Activated naive CD4-positive, alpha-beta T cell (primary cell): ENCODE data around the gene CAMKK2.
A peak's percentile ranks its signal among the peaks of the same experiment; 100 is the strongest.
"Not testable (repeated sequence)": the region's sequence is repeated elsewhere in the genome, so short reads cannot be mapped to it uniquely, and the experiment has no call there.

Experiments
- DNase-seq, 4 experiments: peaks; one replicate each; lab custom pipeline; 2025; lab: John Stamatoyannopoulos, UW

Gene CAMKK2

DNA sequence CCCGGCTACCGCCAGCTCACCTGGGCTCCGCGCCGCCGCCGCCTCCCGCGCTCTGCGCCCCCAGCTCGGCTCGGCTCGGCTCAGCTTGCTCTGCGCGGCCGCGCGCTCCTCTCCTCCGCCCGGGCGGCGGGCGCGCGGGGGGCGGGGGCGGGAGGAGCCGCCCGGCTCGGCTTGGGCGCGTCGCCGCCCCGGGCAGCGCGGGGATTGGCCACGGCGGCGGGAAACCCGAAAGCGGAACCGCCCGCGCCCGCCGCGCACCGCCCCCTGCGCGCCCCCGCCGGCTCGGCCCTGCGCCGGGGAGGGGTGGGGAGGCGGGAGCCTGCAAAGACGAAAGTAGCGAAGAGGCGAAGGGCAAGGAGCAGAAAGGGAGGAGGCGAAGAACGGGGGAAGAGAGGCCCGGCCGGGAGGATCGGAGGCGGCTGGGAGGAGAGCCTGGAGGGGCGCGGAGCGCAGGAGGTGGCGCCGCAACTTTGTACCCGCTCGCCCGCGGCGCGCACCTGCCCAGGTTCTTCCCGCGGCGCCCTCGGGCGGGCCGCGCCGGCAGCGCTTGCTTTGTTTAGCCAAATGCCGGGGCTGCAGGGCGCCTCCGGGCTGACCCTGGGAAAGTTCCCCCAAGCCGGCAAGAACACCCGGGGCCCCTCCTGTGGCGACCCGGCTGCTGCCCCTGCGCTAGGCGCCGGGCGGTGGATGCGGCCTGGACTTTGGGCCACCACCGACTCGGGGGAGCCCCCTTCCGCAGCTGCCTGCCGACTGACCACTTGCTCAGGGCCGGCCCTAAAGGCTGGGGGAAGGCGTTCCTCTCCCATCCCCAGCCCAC lies at the start of gene CAMKK2:
TSS of gene CAMKK2 (minus strand) at position 92 of the 817 bp plus-strand sequence. CDS start 22,183 bp downstream, outside the sequence.
- DNase-seq = peak; percentile 53 to 88 (median 67)

DNA sequence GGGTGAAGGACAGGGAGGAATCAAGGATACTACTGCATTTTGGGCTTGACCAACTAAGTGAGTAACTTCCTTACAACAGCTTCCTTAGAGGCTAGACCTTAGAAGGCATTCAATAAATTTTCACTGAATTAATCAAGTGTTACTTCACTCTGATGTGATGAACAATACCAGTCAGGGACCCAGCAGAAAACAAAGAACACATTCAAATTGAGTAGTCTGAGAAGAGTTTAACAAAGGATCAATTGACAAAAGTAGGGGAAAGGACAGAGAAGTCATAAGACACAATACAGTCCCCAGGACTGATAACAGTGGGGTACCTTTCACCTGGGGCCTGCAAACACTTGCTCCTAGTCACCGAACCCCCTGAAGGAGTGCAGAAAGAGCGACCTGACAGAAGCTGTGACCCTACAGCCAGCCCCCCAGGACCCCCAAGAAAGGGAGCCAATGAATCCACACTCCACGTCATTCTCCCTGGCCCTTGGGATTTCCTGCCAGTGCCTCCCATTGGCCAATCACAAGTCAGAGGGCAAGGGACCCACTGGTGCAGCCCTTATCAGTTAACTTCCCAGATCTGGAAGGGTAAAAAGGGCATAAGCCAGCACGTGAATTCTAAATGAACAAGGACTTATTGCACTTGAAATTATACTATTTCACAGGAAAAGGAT lies 48.8 kb upstream of the CAMKK2 start:
- DNase-seq = no peak

DNA sequence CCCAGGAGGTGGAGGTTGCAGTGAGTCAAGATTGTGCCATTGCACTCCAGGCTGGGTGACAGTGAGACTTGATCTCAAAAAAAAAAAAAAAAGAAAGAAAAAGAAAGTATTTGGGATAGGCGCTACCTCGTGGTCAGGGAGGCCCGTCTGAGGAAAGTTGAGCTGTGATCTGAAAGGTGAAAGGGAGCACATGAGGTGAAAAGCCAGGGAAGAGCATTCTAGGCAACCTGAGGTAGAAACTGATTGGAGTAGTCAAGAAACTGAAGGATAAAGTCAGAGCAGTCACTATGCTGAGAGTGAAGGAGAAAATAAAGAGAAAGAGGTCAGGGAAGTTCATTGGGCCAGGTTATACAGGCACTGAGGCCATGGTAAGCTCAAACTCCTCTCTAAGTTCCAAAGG lies 48.0 kb upstream of the CAMKK2 start:
- DNase-seq = no peak

DNA sequence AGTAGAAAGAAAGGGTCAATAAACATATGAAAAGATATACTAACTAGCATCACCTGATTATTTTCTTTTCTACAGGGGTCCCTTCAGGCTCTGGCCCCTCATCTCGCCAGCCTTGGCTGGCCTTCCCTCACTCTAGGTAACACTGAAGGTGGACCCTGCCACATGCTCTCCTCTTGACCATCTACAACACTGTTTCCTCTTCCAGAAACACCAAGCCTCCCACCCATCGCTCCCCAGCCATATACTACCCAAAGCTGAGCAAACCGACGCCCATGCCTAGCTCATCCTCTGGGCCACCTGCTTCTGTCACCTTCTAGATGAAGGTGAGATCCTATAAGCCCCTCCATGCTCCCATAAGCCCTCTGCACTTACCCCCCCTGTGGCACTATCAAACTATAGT lies 40.9 kb upstream of the CAMKK2 start:
- DNase-seq = no peak

DNA sequence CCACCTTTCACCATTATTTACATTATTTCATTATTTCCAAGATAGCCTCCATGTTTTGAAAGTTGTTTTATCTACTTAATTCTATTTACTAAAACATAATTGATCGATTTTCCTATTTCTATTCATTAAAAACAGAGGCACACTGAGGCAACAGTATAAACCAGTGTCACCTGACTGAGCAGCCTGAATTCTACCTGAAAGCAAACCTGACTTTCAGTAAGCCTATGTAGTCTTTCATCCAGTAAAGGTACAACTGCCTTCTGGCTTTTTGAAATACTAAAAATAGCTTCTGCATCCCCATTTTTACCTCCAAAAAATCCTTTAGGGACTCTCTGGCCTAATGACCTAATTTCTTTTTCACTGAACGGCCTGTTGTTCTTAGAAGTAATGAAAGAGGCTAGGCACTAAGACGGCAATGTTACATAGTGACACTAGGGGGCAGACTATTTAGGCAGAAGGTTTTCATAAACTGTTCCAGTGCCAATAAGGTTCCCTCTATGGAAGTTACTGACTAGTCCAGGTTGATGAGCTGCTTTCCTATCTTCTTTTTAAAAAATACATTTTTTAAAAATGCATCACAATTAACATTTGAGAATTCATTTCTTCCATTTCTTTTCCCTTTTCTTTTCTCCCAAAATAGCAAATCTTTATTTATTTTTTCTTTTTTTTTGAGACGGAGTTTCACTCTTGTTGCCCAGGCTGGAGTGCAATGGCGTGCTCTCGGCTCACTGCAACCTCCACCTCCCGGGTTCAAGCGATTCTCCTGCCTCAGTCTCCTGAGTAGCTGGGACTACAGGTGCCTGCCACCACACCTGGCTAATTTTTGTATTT lies 38.2 kb upstream of the CAMKK2 start:
- DNase-seq = no peak

DNA sequence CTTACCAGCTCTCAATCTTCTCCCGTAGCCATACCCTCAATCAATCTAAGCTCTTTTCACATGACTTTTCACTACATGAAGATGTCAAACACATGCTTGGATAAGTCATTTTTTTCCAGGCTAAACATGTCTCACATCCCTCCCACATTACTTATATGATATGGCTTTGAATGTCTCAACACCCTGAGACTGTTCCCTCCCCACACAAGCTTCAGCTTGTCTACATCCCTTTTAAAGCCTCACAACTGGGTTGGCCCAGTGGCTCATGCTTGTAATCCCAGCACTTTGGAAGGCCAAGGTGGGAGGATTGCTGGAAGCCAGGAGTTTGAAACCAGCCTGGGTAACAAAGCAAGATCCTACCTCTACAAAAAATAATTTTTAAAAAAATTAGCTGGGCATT lies 37.2 kb upstream of the CAMKK2 start:
- DNase-seq = no peak

DNA sequence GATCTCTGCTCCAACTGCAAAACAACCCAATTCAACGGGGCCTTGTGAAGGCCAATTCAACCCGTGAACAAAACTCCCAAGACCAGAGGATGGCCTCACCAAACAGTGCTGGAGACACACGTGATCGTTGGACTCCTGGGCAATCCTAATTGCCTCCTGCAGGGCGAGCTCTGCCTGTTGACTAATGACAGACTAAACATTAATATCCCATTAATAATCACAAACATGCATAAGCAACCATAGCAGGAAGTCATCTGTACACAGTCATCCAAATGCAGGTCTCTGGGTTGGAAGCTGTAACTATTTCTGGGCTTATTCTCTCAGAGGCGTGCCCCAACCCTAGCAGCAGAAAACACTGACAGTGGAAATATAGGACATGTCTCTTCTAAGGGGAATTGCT lies 34.7 kb upstream of the CAMKK2 start:
- no peak for DNase-seq

DNA sequence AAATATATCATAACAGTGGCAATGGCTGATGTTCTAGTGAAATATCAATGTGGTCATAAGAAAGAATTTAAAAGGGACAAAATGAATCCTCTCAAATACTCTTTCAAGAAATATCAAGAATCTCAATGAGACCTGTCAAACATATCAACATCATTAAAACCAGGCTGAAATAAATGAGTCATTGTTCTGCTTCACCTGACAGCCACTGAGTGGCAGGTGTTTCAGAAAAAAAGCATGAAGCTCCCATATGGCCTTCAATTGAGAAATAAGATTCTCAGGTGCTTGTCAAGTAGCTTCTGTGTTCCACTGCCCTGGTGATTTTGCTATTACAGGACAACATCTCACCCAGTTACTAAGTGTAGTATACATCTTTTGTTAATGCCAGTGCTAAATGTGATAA lies 34.2 kb upstream of the CAMKK2 start:
- no peak for DNase-seq

DNA sequence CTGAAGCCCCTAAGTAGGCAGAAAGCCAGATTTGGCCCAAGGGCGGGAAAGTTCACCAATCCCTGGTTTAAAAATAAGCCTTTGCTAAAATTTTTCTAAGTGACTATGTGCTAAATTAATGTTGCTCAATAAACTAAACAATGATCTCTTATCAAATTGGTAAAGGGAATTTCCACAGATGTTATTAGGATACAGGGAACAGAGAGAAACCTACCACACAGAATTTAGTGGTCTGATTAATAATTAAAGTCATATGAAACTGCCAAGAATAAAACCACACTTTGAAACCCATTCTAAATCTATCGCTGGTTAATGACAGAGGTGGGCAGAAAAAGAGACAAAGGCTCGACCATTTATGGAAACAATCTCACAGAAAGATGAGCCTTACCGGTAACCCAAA lies 33.7 kb upstream of the CAMKK2 start:
- DNase-seq = no peak

DNA sequence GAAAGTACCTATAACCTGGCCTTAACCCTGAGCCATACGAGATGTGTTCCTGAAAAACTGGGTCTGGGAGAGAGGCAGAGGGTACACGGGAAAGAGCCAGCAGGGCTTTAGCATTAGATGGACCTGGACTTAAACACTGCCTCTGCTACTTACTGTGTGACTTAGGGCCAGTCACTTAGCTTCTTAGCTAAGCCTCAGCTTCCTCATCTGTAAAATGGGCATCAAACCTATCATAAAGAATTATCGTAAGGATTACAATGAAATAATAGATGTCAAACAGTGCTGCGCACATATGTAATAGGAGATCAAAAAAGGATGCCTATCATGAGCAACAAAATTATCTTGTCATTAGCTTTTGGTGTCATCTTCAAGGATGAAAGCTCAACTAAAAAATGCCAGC lies 32.1 kb upstream of the CAMKK2 start:
- no peak for DNase-seq

DNA sequence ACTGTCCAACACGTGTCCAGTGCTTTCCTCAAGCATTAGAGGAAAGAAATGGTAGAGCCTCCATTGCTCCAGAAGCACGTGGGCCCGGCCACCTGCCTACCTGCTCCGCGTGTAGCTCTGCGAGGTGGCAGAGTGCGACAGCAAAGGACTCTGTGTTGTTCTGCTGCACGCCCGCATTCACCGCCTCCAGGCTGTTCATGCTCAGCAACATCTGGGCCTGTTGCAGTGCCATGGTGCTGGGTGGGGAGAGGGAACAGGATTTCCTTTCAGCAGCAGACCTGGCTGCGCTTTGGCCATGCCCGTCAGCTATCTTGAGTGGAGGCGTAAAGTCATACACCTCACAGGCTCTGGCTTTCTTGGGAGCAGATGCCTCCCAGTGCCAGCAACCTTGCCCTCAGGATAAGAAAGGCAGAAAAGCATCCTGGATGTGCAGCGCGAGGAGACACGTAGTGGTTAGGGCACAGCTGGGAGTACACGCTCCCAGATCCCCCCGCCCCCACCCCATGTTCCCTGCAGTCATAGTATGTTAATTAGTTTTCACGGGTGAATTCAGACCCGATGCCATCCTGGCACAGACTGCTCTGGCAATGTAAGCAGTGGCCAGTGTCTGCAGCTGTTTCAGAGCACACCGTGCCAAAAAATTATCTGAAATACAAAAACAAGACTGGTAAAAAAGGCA lies 30.6 kb upstream of the CAMKK2 start:
- no peak for DNase-seq

DNA sequence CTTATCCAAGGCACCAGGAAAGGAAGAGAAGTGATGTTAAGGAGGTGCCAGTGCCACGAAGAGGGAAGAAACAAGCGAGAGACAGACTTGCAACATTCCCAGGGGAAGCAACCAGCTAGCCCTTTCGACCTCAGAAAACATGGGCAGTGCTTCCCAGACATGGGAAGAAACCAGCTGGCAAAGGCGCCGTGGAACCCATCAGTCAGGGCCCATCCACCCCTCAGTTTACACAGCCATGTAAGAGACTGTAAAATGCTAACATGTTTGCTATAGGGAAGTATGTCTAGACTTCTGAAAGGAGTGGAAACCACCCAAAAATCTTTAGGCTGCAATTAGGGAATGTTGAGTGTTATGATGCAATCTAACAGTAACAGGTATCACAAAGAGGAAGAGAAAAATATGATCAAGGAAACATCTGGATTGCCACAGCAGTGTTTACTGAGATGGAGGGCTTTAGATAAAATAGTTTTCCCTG lies 29.4 kb upstream of the CAMKK2 start:
- DNase-seq = no peak

DNA sequence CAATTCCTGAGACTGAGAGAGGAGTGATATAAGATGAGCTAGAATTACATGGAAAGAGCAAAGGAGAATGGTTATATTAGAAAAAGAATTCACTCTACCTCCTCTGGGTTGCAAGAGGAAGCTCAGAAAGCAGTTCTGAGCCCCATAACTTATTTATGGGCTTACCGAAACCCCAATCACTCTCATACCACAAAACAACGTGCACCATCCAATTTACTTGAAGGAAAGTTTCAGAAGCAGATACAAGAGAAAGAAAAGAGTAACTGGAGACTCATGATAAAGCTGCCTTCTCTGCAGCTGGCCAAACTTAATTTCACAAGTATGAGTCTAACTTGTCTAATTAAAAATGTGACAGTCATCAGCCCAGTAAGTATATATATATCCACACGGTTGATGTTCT lies 27.4 kb upstream of the CAMKK2 start:
- no peak for DNase-seq

DNA sequence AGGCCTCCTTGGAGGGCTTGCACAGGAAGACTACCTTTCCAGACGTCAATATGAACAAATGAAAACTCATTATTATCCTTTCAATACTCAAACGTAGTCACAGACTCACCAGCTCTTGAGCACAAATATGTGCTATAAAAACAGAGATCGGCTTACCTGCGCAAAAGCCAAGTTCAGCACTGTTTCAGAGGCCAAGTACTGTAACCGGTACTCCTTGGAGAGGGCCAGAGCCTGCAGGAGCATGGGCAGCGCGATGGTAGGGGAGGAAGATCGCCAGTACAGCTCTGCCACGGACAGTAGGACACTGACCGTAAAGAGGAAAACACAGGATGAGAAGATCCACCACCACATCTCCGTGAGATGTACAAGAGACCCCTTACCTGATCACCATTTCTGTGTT lies 21.6 kb upstream of the CAMKK2 start:
- DNase-seq = no peak

DNA sequence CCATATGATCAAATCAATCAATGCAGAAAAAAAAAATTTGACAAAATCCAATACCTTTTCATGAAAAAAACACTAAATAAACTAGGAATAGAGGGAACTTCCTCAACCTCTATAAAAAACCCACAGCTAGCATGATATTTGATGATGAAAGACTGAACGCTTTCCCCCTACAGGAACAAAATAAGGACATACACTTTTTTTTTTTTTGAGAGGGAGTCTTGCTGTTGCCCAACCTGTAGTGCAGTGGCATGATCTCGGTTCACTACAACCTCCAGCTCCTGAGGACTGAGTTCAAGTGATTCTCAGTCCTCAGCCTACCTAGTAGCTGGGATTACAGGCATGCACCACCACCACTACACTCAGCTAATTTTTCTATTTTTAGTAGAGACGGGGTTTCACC lies 17.9 kb upstream of the CAMKK2 start:
- no peak for DNase-seq

DNA sequence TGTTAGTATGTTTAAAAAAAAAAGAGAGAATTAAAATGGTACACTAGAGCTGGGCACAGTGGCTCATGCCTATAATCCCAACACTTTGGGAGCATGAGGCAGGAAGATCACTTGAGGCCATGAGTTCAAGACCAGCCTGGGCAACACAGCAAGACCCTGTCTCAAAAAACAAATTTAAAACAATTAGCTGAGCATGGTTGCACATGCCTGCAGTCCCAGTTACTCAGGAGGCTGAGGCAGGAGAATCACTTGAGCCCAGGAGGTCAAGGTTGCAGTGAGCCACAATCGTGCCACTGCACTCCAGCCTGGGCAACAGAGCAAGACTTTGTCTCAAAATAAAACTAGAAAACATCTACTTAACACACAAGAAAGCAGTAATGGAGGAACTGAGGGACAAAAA lies 13.7 kb upstream of the CAMKK2 start:
- DNase-seq = not testable (repeated sequence)

DNA sequence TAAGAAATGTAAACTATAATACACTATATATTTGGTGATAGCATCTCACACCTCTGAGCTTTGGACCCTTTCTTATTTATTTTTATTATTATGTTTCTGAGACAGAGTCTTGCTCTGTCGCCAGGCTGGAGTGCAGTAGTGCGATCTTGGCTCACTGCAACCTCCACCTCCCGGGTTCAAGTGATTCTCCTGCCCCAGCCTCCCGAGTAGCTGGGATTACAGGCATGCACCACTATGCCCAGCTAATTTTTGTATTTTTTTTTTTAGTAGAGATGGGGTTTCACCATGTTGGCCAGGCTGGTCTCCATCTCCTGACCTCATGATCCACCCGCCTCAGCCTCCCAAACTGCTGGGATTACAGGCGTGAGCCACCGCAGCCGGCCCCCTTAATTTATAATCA lies 10.9 kb upstream of the CAMKK2 start:
- not testable (repeated sequence) for DNase-seq

DNA sequence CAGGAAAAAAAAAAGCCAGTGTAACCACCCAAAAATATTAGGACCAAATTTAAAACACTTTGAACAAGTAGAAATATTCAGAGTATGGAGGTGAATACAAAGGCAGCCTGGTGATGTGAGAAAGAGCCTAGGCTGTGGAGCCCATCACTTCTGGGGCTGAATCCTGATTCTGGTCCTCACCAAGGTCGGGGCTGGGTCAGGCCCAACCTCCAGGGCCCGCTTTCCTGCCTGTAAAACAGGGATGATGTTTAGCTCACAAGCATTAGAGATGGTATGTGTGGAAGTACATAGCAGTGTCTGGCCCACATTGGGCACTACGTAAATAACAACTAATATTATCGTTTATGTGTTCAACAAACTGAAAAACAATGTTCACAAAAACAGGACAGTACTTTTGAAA lies 7.8 kb upstream of the CAMKK2 start:
- DNase-seq = no peak

DNA sequence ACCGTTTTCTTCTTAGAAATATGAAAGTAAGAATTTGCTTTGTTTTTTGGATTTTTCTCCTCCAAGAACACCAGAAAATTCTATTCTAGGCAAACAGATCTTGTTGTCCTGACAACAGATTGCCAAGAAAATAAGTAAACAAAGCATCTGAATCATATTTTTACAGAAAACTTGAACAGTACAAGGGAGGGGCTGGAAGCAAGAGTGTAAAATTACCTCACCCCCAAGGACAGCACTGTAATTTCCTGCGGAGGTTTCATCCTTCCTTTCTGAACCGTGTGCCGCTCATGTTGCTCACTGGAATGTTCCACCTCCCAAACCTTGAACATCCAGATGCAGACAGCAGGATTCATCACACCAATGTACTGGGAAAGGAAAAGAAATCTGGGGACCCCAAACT lies 5.4 kb upstream of the CAMKK2 start:
- no peak for DNase-seq

DNA sequence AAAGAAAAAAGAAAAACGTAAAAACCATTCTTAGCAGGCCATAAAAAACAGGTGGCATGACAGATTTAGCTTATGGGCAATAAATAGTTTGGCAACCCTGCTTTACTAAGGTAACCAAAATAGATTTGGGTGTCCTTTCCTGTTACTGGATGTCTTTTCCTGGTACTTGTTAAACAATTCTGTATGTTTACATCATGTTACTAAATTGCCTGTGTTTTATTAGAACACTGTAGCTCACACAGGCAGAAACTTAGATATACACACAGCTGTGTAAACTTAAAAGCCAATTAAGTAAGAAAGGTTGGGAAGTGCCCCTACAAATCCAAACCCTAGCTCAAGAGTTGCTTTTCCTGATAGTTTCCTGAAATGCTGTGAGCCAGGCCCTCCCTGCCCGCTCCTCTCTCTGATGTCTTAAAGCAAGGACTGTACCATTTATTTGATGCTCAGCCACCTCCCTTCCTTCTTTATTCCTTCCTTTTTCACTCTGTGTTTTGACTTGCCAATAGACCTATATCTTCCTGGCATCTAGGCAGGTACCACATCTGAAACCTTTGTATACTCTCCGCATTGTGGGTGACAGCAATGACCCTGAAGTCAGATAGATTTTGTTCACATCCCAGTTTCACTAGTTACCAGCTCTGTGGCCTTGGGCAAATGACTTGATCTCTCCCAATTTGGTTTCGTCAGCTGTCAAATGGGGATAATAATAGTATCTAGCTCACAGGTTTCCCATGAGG lies 3.7 kb upstream of the CAMKK2 start:
- DNase-seq = no peak

DNA sequence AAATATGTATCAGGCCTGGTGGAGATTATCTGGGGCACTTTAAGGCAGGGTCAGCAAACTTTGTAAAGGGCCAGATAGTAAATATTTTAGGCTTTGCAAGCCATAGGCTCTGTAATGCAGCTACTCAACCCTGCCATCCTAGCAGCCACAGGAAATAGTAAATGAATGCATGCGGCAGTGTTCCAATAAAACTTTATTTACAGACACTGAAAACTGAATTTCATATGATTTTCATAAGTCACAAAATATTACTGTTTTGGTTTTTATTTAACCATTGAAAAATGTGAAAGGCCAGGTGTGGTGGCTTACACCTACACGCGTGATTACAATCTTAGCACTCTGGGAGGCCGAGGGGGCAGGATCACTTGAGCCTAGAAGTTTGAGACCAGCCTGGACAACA lies 3.2 kb upstream of the CAMKK2 start:
- no peak for DNase-seq
